Suprapubic skin (tissue), 4 donors: ENCODE results near the gene LZTR1.

ENCODE experiments used
- EP300 ChIP-seq: sonication (generic); formaldehyde crosslinking; IDR thresholded peaks from one replicate; pipeline ENCODE4 v1.6.1; 2017; ENCODE audit warnings: antibody characterized with exemption
- POLR2A ChIP-seq, 2 donors: fragments of 450-650 bp; IDR thresholded peaks; one replicate each; pipeline ENCODE4 v1.6.1; 2017; ENCODE audit warnings: antibody characterized with exemption in 2 of 2, mild to moderate bottlenecking in 2 of 2, moderate library complexity in 2 of 2
- POLR2AphosphoS5 ChIP-seq, 3 donors: sonication (generic); formaldehyde crosslinking; IDR thresholded peaks; one replicate each; pipeline ENCODE4 v1.6.1; 2017; ENCODE audit warnings: antibody characterized with exemption in 3 of 3
- TF ChIP-seq, protein P1 (sequence below), 2 donors: fragments of 200-600 bp in 1 of 2; fragments of 450-650 bp in 1 of 2; sonication (generic) in 1 of 2; IDR thresholded peaks; one replicate each; pipeline ENCODE4 v1.5.1; 2016 to 2019; ENCODE audit warnings: antibody characterized with exemption in 2 of 2, mild to moderate bottlenecking in 1 of 2, moderate library complexity in 1 of 2

DNA sequence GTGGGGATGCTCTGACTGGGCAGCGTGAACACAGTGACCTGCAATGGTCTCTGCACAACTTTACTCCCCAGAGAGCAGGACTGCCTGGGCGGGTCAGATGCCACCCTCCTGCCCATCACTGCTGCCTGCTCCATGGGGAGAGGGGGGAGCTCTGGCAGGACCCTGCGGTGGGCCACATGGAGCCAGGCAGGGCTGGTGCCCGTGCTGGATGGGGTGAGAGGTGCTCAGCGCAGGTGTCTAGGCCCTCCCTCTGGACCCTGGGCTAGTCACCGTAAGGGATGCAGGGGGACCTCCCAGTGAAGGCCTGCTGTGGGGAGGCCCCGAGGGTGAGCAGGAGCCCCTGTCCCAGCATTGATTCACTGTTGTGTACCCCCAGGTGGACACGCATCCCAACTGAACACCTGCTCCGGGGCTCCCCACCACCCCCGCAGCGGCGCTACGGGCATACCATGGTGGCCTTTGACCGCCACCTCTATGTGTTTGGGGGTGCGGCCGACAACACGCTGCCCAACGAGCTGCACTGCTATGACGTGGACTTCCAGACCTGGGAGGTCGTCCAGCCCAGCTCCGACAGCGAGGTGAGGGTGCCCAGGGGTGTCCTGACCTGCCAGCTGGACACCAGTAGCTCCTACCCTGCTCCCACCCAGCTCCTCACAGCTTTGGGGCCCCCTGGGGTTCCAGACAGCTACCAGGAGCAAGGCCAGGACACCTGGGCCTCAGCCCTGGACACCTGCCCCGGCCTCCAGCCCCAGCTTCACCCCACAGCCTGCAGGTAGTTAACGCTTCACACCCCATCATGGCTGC lies 9.4 kb downstream of the LZTR1 start:
- TF ChIP-seq POLR2AphosphoS5 (IDR thresholded peaks at IDR 0.05) = no peak
- no peak for TF ChIP-seq EP300
- TF ChIP-seq, protein P1, sequence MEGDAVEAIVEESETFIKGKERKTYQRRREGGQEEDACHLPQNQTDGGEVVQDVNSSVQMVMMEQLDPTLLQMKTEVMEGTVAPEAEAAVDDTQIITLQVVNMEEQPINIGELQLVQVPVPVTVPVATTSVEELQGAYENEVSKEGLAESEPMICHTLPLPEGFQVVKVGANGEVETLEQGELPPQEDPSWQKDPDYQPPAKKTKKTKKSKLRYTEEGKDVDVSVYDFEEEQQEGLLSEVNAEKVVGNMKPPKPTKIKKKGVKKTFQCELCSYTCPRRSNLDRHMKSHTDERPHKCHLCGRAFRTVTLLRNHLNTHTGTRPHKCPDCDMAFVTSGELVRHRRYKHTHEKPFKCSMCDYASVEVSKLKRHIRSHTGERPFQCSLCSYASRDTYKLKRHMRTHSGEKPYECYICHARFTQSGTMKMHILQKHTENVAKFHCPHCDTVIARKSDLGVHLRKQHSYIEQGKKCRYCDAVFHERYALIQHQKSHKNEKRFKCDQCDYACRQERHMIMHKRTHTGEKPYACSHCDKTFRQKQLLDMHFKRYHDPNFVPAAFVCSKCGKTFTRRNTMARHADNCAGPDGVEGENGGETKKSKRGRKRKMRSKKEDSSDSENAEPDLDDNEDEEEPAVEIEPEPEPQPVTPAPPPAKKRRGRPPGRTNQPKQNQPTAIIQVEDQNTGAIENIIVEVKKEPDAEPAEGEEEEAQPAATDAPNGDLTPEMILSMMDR (IDR thresholded peaks at IDR 0.05) = no peak
- TF ChIP-seq POLR2A (IDR thresholded peaks at IDR 0.05) = no peak
